ENCODE results near the gene LRRC59. TPM values are rescaled to one million over a fixed set of nuclear protein-coding genes. Genes with fewer than 3 reads are reported as not detected.
"Not testable (repeated sequence)": the region's sequence is repeated elsewhere in the genome, so short reads cannot be mapped to it uniquely, and the experiment has no call there.

Gene LRRC59
- total RNA-seq: 64.2 and 94.5 TPM in 2 replicates
- polyA plus RNA-seq (2012): 98.7 TPM

GRCh38 chr17:50397111-50397918 is at the start of gene LRRC59:
LRRC59 (minus strand) TSS chr17:50397523; CDS start chr17:50397317, 206 bp downstream.
- DNase-seq (ENCODE audit: low read depth): peak; percentile 83

DNA sequence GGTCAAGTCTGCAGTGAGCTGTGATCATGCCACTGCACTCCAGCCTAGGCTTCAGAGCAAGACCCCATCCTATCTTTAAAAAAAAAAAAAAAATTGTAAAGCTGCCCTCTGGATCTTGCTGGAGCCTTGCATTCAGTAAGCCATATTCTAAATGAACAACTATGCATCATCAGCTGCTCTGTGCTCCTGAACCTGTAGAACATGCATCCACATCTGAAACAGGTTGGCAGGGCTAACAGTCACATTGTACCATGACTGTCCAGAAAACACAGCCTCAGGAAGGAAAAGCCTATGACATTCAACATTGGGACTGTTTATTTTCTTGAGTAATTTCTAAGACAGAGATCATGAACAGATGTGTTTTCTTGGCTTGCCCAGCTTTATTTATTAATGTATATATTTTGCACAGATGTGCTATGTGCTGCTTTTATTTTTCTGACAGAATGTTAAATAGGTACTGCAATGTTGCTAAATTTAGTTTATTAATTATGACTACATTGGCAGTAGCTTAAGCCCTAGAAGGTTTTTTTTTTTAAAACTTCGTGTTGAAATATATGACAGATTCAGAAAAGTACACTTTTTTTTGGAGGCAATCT is 48.5 kb upstream of the LRRC59 start:
- DNase-seq (ENCODE audit: low read depth): no peak

DNA sequence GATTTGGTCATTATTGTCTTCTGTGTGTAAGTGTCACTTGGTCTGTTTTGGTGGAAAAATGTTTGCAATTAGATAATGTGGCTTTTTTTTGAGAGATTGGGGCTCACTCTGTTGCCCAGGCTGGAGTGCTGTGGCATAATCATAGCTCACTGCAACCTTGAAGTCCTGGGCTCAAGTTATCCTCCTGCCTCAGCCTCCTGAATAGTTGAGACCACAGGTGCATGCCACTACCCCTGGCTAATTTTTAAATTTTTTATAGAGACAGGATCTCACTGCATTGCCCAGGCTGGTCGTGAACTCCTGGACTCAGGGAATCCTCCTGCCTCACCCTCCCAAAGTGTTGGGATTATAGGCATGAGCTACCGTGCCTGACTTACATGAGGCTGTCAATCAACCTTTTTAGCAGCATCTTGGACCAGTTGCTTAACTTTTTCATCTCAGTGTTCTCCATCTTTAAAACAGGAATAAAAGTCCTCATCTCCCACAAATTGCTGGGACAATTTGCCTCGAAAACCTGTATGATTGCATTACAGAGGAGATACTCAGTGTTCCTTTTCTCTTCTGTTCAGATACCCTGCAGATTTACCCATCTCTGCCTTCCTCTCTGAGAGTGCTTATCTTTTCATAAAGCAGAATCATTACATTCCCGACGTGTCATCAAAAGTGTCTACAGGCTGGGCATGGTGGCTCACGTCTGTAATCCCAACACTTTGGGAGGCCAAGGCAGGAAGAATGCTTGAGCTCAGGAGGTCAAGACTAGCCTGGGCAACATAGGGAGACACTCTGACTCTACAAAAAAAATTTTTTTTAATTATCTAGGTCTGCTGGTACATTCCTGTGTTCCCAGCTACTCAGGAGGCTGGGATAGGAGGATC is 47.8 kb upstream of the LRRC59 start:
- DNase-seq (ENCODE audit: low read depth): no peak

GRCh38 chr17:50443505-50443974 is 46.2 kb upstream of the LRRC59 start:
- peak; percentile 75 for DNase-seq (ENCODE audit: low read depth)

DNA sequence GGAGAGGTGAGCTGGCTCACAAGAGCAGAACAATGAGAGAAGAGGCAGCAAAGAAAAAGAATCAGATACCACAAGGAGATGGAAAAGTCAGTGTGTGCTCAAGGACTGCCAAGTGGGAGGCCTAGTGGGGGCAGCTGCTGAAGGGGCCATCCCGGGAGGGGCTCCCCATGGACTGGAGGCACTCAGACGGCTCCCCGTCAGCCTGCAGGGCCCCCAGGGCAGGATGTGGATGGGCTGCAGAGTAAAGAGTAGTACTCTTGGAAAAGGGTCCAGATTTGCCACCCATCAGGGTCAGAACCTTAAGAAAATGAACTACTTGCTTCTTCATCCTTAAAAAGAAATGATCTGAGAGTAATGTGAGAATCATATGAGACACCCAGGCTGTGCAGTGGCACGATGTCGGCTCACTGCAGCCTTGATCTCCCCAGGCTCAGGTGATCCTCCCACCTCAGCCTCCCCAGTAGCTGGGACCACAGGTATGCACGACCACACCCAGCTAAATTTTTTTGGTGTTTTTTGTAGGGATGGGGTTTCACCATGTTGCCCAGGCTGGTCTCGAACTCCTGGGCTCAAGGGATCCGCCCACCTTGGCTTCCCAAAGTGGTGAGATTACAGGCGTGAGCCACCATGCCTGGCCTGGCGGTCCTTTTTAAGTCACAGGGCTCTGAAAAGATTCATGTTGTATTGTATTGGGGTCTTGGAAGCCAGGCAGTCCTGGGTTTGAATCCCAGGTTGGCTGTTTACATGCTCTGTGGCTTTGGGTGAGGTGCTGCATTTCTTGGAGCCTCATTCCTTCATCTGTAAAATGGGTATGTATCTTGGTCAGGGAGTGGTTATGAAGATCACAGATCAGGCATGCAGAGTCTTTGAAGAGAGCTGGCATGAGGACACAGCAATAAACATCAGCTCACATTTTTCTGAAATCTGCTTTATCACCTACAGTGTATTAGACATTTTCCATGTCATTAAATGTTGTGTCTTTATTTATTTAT is 43.8 kb upstream of the LRRC59 start:
- no peak for DNase-seq (ENCODE audit: low read depth)

DNA sequence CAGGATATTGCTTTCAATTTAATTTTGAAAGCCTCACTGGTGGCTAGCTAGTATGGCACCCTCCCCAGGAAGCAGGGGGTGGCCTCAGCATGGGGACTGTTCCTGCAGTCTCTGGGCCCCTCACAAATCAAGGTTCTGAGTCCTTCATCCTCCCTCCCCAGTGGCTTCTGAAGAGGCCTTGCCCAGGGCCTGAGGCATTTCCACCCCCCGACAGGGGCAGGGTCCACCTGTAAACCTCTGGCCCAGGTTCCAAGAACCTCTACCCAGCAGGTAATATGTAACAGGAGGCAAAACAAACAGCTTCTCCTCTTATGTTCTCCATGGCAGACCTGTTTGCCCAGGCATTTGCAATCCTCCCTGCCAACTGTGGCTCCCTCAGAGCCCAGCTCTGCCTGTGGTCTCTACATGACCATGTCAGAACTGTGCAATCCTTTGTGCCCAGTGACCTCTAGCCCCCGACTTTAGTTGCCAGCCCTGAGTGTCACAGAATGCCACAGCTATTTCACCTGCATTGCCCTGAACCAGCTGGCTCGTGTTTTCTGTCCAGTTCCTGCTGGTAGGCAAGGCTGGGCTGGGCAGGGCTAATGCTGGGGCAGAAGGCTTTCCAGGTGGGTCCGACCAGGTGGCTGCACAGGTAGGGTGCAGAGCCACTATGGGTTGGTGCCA is 43.0 kb upstream of the LRRC59 start:
- DNase-seq (ENCODE audit: low read depth): peak; percentile 58

GRCh38 chr17:50439008-50439407 is 41.7 kb upstream of the LRRC59 start:
- DNase-seq (ENCODE audit: low read depth): peak; percentile 44

DNA sequence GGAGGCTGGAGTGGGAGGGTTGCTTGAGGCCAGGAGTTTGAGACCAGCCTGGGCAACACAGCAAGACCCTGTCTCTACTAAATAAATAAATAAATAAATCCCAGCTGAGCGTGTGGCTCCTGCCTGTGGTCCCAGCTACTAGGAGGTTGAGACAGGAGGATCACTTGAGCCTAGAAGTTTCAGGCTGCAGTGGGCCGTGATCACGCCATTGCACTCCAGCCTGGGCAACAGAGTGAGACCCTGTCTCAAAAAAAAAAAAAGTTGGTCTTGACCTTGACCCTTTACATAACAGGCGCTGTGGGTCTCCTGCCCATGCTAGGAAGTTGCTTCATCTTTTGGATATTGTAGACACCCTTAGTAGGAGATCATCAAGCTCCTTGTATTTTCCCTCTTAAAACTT is 40.1 kb upstream of the LRRC59 start:
- DNase-seq (ENCODE audit: low read depth): no peak

DNA sequence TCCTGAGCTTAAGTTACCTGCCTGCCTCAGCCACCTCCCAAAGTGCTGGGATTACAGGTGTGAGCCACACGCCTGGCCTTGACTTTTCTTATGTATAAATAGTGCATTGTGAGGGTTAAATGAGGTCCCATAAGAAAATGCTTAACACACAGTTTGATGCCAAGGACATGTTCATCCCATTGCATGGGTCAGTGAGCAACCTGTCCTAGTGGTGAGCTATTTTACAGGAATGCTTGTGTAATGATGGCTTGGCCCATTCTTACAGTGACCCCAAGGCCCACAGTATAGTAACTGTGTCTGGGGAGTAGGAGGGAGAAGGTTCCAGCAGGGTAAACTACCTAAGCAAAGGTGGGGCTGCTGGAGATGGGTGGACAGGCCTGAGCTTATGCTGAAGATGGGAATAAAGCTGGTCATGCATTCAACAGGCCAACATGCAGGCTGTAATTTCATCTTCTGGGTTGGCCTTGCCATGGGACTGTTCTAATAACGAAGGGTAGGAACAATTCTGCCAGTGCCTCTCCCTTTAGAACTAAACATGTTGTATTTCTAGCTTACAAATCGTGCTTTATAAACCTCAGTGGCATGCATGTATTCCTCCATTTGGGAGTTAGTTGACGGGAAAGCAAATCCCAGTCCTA is 34.9 kb upstream of the LRRC59 start:
- DNase-seq (ENCODE audit: low read depth): no peak

DNA sequence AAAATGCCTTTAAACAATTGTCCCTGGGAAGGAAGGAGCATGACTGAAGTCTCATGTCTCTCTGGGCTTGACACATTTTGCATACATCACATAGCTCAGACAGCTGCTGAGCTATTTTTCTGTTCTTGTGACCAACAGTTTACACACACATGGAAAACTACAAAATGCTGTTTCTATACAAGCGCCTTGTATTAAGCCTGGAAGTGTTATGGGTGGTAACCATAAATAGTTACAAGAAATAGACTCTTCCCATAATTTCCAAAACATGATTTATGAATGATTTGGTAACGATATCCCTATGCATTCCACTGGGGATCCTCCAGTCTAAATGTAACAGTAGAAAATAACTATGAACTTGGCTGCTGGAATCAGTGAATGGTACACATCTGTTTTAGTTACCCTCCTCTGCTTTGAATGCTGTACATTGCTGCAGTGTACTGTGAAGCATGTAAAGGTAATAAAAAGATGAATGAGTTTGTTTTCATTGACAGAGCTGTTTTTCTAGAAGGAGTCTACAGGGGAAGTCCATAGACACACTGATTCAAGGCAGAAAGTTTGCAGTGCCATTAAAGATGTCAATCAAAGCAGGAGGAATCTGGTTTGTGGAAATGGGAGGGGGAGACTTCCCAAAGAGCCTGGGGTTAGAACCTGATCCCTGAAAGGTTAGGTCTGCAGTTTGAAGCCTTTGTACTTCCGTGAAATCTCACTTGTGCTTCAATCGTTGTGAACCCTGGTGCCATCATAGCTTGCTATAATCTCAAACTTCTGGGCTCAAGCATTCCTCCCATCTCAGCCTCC is 33.7 kb upstream of the LRRC59 start:
- DNase-seq (ENCODE audit: low read depth): no peak

DNA sequence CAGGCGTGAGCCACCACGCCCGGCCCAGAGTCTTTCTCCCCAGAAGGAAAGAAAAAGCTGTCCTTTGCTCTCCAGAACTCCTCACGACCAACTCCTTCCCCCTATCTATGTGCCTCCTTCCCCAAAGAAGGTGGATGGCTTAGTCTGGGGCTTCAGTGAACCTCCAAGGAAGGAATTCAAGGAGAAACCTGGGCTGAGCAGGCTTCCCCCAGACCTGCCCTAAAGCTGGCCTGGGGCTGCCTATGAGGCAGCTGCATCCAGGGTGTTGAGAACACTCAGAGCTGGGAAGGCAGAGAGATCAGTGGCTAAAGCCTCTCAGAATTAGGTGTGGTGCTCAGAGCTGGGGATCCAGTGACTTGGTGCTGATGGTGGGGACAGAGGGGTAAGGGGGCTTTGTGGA is 32.5 kb upstream of the LRRC59 start:
- DNase-seq (ENCODE audit: low read depth): no peak

GRCh38 chr17:50428831-50429424 is 31.6 kb upstream of the LRRC59 start:
- DNase-seq (ENCODE audit: low read depth): no peak

DNA sequence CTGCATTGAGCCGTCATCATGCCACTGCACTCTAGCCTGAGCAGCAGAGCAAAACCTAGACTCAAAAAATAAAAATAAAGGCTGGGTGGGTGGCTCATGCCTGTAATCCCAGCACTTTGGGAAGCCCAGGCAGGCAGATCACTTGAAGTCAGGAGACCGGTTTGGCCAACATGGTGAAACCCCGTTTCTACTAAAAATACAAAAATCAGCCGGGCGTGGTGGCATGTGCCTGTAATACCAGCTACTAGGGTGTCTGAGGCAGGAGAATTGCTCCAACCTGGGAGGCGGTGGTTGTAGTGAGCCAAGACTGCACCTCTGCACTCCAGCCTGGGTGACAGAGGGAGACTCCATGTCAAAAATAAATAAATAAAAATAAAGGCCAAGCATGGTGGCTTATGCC is 30.8 kb upstream of the LRRC59 start:
- DNase-seq (ENCODE audit: low read depth): not testable (repeated sequence)

- DNase-seq (ENCODE audit: low read depth): peak; percentile 22
These were observed 29.8 kb upstream of the LRRC59 start for GRCh38 chr17:50426814-50427787.

DNA sequence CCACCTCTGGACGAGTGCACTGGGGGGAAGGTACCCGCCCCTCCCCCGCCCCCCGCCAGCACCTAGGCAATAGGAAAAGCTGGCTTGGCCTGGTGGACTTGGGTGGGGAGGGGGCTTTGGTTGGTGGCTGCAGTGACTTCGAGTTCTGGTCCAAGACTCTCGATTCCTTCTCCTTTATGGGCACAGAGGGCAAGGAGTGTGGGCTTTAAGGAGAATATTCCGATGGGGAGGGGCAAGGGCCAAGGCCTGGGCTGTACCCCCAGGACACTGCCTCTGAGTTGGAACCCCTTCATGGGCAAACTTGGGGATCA is 29.1 kb upstream of the LRRC59 start:
- DNase-seq (ENCODE audit: low read depth): no peak

- DNase-seq (ENCODE audit: low read depth): peak; percentile 67
These were observed 28.6 kb upstream of the LRRC59 start, which contains the start of gene ACSF2 for GRCh38 chr17:50425682-50426471. ACSF2 (plus strand) TSS chr17:50426218; CDS start chr17:50426262, 44 bp downstream.
